Smooth muscle cell (in vitro differentiated cells): ENCODE data around the gene TUBB. TPM values are rescaled to one million over a fixed set of nuclear protein-coding genes. Genes with fewer than 3 reads are reported as not detected.
A peak's percentile ranks its signal among the peaks of the same experiment; 100 is the strongest.

Source experiments
- DNase-seq: peaks from one replicate; lab custom pipeline; 2025; ENCODE audit not compliant: unreplicated experiment; lab: John Stamatoyannopoulos, UW
- H2AFZ ChIP-seq: fragments of 200-600 bp; sonication (generic); 2 replicates; pipeline ENCODE4 v1.6.0; 2016; ENCODE audit warnings: antibody characterized with exemption, low read depth, mild to moderate bottlenecking
- H3F3A ChIP-seq: fragments of 200-600 bp; sonication (generic); 2 replicates; pipeline ENCODE4 v1.6.0; 2017; ENCODE audit warnings: antibody characterized with exemption, low read depth
- H3K27ac ChIP-seq: fragments of 200-600 bp; sonication (generic); 2 replicates; pipeline ENCODE4 v1.5.1; 2016; ENCODE audit warnings: low read depth, mild to moderate bottlenecking
- H3K27me3 ChIP-seq: fragments of 200-600 bp; sonication (generic); 2 replicates; pipeline ENCODE4 v1.6.1; 2016; ENCODE audit warnings: low read depth, mild to moderate bottlenecking
- H3K36me3 ChIP-seq: fragments of 200-600 bp; sonication (generic); 2 replicates; pipeline ENCODE4 v1.5.1; 2016; ENCODE audit warnings: low read depth
- H3K4me1 ChIP-seq: fragments of 200-600 bp; sonication (generic); 2 replicates; pipeline ENCODE4 v1.5.1; 2016; ENCODE audit warnings: low read depth
- H3K4me2 ChIP-seq: fragments of 200-600 bp; sonication (generic); 2 replicates; pipeline ENCODE4 v1.6.0; 2016; ENCODE audit warnings: mild to moderate bottlenecking
- H3K4me3 ChIP-seq: fragments of 200-600 bp; sonication (generic); 2 replicates; pipeline ENCODE4 v1.5.1; 2016; ENCODE audit warnings: mild to moderate bottlenecking
- H3K79me2 ChIP-seq: fragments of 200-600 bp; sonication (generic); 2 replicates; pipeline ENCODE4 v1.6.0; 2016; ENCODE audit warnings: low read depth, mild to moderate bottlenecking
- H3K9ac ChIP-seq: fragments of 200-600 bp; sonication (generic); 2 replicates; pipeline ENCODE4 v1.6.0; 2016; ENCODE audit warnings: low read depth
- H3K9me3 ChIP-seq: fragments of 200-600 bp; sonication (generic); replicated peaks from 2 replicates; pipeline ENCODE4 v1.5.1; 2016; ENCODE audit warnings: low read depth
- H4K20me1 ChIP-seq: fragments of 200-600 bp; sonication (generic); 2 replicates; pipeline ENCODE4 v1.6.0; 2016; ENCODE audit warnings: low read depth
- WGBS: methylation state at CpG from one replicate; pipeline ENCODE4 v1.1.7; 2016; ENCODE audit warnings: low lambda C conversion rate; 5-methylcytosine and 5-hydroxymethylcytosine counted together
- polyA plus RNA-seq: library from polyadenylated mRNA; unstranded; fragments of >200 nt; fragmentation: Nextera tagmentation; extraction: Ambion mirVana; gene quantifications from 2 replicates; pipeline ENCODE4 v1.2.1, GENCODE V29; 2016
- total RNA-seq: library from RNA; depleted of rRNA; stranded (reverse); fragments of >200 nt; gene quantifications from 2 replicates; pipeline ENCODE4 v1.2.3, GENCODE V29; 2014
- TF ChIP-seq, protein P1 (sequence below): fragments of 200-600 bp; sonication (generic); IDR thresholded peaks from 2 replicates; pipeline ENCODE4 v1.5.1; 2017; ENCODE audit warnings: borderline replicate concordance, mild to moderate bottlenecking, antibody characterized with exemption; ENCODE audit not compliant: insufficient read depth, poor library complexity, severe bottlenecking

Gene TUBB
- total and polyA plus RNA-seq, 2 experiments from 2014 or later: 1,009 to 1,039 TPM

DNA sequence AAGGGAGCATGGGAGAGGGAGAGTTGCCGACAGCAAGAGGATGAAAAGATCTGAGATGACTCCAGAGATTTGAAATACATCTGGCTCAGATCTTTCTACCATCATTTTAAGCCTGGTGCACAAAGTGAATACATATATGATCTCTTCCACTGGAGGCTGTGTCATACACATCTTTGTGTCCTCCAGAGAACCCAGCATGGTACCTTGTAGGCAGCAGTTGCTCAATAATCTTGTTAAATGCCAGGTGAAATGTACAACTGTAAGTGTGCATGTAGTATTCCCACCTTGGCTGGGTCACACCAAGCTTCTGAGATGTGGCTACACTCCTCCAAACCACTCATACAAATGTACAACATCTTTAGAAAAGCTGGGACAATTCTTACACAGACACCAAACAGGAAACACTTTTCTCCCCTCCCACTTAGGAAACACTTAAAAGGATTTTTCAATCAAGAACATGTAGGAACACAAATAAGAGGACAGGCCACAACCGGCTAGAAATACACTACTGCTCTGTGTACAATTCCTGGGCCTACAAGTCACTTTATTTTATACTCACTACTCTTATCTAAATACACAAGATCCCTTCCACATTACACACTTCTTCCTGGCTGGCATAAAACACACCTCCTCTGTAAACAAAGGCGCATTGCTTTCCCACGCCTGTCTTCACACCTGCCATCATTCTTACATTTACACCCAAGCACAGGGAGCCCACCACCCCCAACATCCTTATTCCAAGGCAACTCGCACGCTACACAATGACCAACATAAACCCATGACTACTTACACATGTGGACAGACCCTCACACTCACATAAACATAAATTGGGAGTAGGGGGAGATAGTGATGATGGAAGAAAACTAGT, 28.0 kb downstream of the TUBB start:
- H3K4me1 ChIP-seq: peaks cover 26% of the 10 kb centered on the region
- H3K4me3 ChIP-seq: no peak overlapping the region
- peaks cover 12% of the 10 kb centered on the region for H3K79me2 ChIP-seq
- WGBS: 69% methylated on average over 6 of the region's 6 CpGs
- H3K27ac ChIP-seq: peak overlapping the region; percentile 100
- no peak overlapping the region for H2AFZ ChIP-seq
- H3K36me3 ChIP-seq: no peaks in the 10 kb centered on the region
- no peaks in the 10 kb centered on the region for H3K27me3 ChIP-seq
- H3F3A ChIP-seq: peaks cover 39% of the 10 kb centered on the region
- TF ChIP-seq, protein P1, sequence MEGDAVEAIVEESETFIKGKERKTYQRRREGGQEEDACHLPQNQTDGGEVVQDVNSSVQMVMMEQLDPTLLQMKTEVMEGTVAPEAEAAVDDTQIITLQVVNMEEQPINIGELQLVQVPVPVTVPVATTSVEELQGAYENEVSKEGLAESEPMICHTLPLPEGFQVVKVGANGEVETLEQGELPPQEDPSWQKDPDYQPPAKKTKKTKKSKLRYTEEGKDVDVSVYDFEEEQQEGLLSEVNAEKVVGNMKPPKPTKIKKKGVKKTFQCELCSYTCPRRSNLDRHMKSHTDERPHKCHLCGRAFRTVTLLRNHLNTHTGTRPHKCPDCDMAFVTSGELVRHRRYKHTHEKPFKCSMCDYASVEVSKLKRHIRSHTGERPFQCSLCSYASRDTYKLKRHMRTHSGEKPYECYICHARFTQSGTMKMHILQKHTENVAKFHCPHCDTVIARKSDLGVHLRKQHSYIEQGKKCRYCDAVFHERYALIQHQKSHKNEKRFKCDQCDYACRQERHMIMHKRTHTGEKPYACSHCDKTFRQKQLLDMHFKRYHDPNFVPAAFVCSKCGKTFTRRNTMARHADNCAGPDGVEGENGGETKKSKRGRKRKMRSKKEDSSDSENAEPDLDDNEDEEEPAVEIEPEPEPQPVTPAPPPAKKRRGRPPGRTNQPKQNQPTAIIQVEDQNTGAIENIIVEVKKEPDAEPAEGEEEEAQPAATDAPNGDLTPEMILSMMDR: no peak
- peak overlapping the region; percentile 65 for H3K9ac ChIP-seq
- no peak overlapping the region for H3K4me2 ChIP-seq
- no peaks in the 10 kb centered on the region for H3K9me3 ChIP-seq
- peaks cover 11% of the 10 kb centered on the region for H4K20me1 ChIP-seq
- DNase-seq: no peak

DNA sequence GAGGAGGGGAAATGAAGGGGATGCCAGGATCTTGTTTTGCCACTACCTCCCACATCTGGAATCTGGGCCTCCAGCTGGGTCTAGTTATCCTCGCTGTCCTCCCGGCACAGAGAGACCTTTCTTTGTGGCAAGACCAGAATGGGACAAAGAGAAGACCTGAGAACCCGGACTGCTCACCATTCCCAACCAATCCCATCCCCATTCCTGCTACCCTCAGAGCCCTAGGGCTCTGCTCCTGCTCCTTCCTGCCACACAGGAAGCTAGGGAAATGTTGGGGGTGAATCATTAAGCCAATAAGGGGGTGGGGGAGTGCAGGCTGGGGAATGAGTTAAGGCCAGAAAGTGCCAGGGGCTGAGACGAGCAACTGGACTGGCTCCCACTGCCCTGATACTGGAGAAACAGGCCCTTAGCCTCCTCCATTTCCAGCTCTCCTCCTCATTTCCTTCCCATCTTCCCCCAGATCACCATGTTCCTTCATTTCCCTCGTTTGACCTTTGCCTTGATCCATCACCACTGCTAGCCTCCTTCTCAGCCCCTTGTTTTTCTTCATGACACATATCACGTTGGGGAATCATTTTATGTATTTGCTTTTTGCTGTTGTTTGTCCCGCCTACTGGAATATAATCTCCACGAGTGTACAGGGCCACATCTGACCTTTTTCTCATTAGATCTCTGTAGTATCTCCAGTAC, 28.8 kb downstream of the TUBB start:
- peaks cover 30% of the 10 kb centered on the region for H3K4me1 ChIP-seq
- H3K4me3 ChIP-seq: no peak overlapping the region
- H3F3A ChIP-seq: peaks cover 39% of the 10 kb centered on the region
- no peaks in the 10 kb centered on the region for H3K27me3 ChIP-seq
- no peaks in the 10 kb centered on the region for H3K9me3 ChIP-seq
- H3K36me3 ChIP-seq: no peaks in the 10 kb centered on the region
- H2AFZ ChIP-seq: no peak overlapping the region
- peak overlapping the region; percentile 65 for H3K9ac ChIP-seq
- TF ChIP-seq, protein P1: no peak
- peak overlapping the region; percentile 100 for H3K27ac ChIP-seq
- H4K20me1 ChIP-seq: peaks cover 3% of the 10 kb centered on the region
- peak overlapping the region; percentile 17 for H3K4me2 ChIP-seq
- H3K79me2 ChIP-seq: peaks cover 3% of the 10 kb centered on the region
- DNase-seq: no peak
- 51% methylated on average over 8 of the region's 8 CpGs for WGBS

DNA sequence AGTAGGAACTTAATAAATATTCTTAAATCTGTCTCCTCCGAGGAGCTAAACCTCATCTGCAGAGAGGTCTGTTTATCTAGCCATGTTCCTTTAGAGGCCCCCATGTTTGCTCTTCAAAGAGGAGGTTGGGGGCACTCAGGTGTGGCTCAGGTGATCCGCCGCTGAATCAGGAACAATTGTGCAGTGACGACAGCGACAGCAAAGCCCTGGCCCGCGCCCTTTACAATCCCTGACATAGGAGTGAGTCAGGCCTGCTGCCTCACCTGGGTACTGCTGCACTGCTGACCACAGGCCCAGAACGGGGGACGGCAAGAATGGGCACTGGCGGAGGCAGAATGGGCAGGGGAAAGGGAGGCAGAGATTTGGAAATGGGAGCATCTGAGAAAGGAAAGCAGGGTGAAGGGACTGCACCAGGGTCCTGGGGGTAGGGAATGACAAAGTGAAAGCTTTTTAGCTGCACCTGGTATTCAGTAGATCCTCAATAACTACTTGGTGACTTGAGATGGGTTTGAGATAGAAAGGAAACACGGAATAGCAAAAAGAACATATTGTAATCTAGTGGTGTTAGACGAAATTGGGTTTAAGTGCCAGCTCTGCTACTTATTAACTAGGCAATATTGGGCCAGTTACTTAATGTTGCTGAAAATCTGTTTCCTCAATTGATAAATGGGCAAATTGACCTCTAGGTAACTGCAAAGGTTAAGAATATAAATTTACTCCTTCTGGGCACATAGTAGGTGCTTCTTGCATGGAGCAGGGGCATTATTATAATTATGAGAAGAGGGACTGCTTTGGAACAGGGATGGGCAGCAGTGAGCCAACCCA, 29.6 kb downstream of the TUBB start:
- no peaks in the 10 kb centered on the region for H3K27me3 ChIP-seq
- H3K4me2 ChIP-seq: peak overlapping the region; percentile 19

More for the DNA sequence above, 29.6 kb downstream of the TUBB start:
- H4K20me1 ChIP-seq: no peaks in the 10 kb centered on the region
- no peak overlapping the region for H3K4me3 ChIP-seq
- H3K27ac ChIP-seq: peak overlapping the region; percentile 100
- WGBS: 70% methylated on average over 12 of the region's 12 CpGs
- H3F3A ChIP-seq: peaks cover 42% of the 10 kb centered on the region
- no peak for DNase-seq
- H3K9me3 ChIP-seq: no peaks in the 10 kb centered on the region
- H2AFZ ChIP-seq: no peak overlapping the region
- no peaks in the 10 kb centered on the region for H3K79me2 ChIP-seq
- TF ChIP-seq, protein P1: no peak
- no peaks in the 10 kb centered on the region for H3K36me3 ChIP-seq
- H3K4me1 ChIP-seq: peaks cover 30% of the 10 kb centered on the region
- peak overlapping the region; percentile 65 for H3K9ac ChIP-seq
